Measurements from ENCODE around the gene KIF19.

DNA sequence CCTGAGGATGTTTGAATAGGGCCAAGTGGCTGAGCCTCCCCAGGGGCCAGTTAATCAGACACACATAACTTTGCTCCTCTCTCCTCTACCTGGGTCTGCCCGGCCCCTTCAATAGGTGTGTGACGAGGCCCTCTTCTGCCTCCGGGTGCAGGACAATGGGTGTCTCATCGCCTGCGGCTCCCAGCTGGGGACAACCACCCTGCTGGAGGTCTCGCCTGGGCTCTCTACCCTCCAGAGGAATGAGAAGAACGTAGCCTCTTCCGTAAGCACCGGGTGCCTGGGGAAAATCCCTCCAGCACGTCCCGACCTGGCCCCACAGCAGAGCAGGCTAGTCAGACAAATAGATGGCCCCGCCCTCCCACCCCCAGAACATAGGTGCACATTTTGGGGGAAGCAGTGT, 16.1 kb upstream of the KIF19 start:
- TF ChIP-seq POLR2A (IDR thresholded peaks at IDR 0.05), result no peak
- TF ChIP-seq, protein P1, sequence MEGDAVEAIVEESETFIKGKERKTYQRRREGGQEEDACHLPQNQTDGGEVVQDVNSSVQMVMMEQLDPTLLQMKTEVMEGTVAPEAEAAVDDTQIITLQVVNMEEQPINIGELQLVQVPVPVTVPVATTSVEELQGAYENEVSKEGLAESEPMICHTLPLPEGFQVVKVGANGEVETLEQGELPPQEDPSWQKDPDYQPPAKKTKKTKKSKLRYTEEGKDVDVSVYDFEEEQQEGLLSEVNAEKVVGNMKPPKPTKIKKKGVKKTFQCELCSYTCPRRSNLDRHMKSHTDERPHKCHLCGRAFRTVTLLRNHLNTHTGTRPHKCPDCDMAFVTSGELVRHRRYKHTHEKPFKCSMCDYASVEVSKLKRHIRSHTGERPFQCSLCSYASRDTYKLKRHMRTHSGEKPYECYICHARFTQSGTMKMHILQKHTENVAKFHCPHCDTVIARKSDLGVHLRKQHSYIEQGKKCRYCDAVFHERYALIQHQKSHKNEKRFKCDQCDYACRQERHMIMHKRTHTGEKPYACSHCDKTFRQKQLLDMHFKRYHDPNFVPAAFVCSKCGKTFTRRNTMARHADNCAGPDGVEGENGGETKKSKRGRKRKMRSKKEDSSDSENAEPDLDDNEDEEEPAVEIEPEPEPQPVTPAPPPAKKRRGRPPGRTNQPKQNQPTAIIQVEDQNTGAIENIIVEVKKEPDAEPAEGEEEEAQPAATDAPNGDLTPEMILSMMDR (IDR thresholded peaks at IDR 0.05), result no peak

All from thyroid gland (tissue), 4 donors.